Lung (tissue), 12 donors: Measurements from ENCODE around the gene NTN5. TPM values are rescaled to one million over a fixed set of nuclear protein-coding genes. Genes with fewer than 3 reads are reported as not detected.
"Not testable (repeated sequence)": the region's sequence is repeated elsewhere in the genome, so short reads cannot be mapped to it uniquely, and the experiment has no call there.

Source experiments
- ATAC-seq: fragments of 200-7000 bp; cut with Tn5 transposase; one replicate; pipeline ENCODE4 v1.9.1; 2020; ENCODE audit warnings: moderate number of reproducible peaks; ENCODE audit not compliant: insufficient read depth, low FRiP score
- DNase-seq, 3 donors: peaks; one replicate each; pipeline ENCODE4 v3.0.0-alpha.2; 2013 to 2017
- H3K27ac ChIP-seq, 2 donors: one replicate each; pipeline ENCODE4 v1.5.1; 2013; ENCODE audit warnings: mild to moderate bottlenecking in 2 of 2, moderate library complexity in 2 of 2, control low read depth in 1 of 2, inconsistent platforms in 1 of 2, low read depth in 1 of 2, low read length in 1 of 2
- H3K27me3 ChIP-seq, 3 donors: one replicate each; pipeline ENCODE4 v1.5.1; 2013; ENCODE audit warnings: low read length in 2 of 3; ENCODE audit not compliant: control insufficient read depth in 3 of 3, insufficient read depth in 3 of 3
- H3K36me3 ChIP-seq, 4 donors: one replicate each; pipeline ENCODE4 v1.5.1; 2013; ENCODE audit warnings: low read length in 4 of 4, mild to moderate bottlenecking in 1 of 4, moderate library complexity in 1 of 4; ENCODE audit not compliant: control insufficient read depth in 4 of 4, insufficient read depth in 4 of 4
- H3K4me1 ChIP-seq, 5 donors: one replicate each; pipeline ENCODE4 v1.5.1; 2013; ENCODE audit warnings: low read length in 5 of 5, mild to moderate bottlenecking in 2 of 5, moderate library complexity in 1 of 5; ENCODE audit not compliant: control insufficient read depth in 5 of 5, insufficient read depth in 5 of 5
- H3K4me3 ChIP-seq: one replicate; pipeline ENCODE4 v1.5.1; 2013; ENCODE audit warnings: mild to moderate bottlenecking, control low read depth, moderate library complexity
- H3K9ac ChIP-seq, 2 donors: one replicate each; pipeline ENCODE4 v1.5.1; 2013; ENCODE audit warnings: low read length in 2 of 2, control low read depth in 1 of 2; ENCODE audit not compliant: insufficient read depth in 1 of 2
- H3K9me3 ChIP-seq, 4 donors: one replicate each; pipeline ENCODE4 v1.5.1; 2013; ENCODE audit warnings: low read length in 3 of 4, mild to moderate bottlenecking in 1 of 4, moderate library complexity in 1 of 4; ENCODE audit not compliant: control insufficient read depth in 4 of 4, insufficient read depth in 3 of 4
- CTCF ChIP-seq: IDR thresholded peaks from 2 replicates; pipeline ENCODE4 v1.5.1; 2012; ENCODE audit warnings: mild to moderate bottlenecking; ENCODE audit errors: control extremely low read depth, extremely low read depth
- WGBS, 2 donors: extraction: QIAGEN DNeasy Blood & Tissue Kit; methylation state at CpG; one replicate each; pipeline ENCODE4 v1.1.7; 2013; 5-methylcytosine and 5-hydroxymethylcytosine counted together
- polyA plus RNA-seq, 2 donors: library from polyadenylated mRNA; stranded (reverse); fragments of 200-250 nt; gene quantifications; one replicate each; pipeline ENCODE4 v1.2.1, GENCODE V29; 2013
- total RNA-seq, 2 donors: library from RNA; depleted of rRNA in 1 of 2; stranded (reverse); fragments of >200 nt in 1 of 2; gene quantifications; one replicate each; pipeline ENCODE4 v1.2.1, GENCODE V29; 2014 to 2021
- donor health status: control.
- donor health status: control.
- donor health status: Bipolar disorder and iron deficiency.
- donor health status: healthy.
- donor health status: DM: yes; HTN: yes; CAD: no.

The NTN5 gene
- total and polyA plus RNA-seq, 4 donors: 0.11 to 0.28 (median 0.27) TPM

GRCh38 chr19:48698046-48698445 is 25.2 kb upstream of the NTN5 start:
- ATAC-seq: no peak
- no peak for TF ChIP-seq CTCF
- Histone ChIP-seq H3K36me3 (peaks cover 0 to 3% (median under 1%) of the 10 kb centered on the region in 4 donors), H3K27me3 (peaks cover 0 to 13% (median 13%) of the 10 kb centered on the region in 3 donors), H3K4me3 (no peak overlapping the region), H3K9ac (no peak overlapping the region), H3K9me3 (no peaks in the 10 kb centered on the region), H3K27ac (peak overlapping the region in 1 of 2 donors; percentile 37), H3K4me1 (peaks cover 0 to 11% (median 0%) of the 10 kb centered on the region in 5 donors)
- no peak for DNase-seq
- WGBS, 2 donors: 17 to 21% methylated on average over 4 of the region's 4 CpGs

- no peak for TF ChIP-seq CTCF
- Histone ChIP-seq H3K9ac (no peak overlapping the region), H3K27ac (peak overlapping the region in 1 of 2 donors; percentile 26), H3K4me3 (peak overlapping the region; percentile 6), H3K27me3 (peaks cover 0 to 13% (median 13%) of the 10 kb centered on the region in 3 donors), H3K4me1 (peaks cover 0 to 11% (median 0%) of the 10 kb centered on the region in 5 donors), H3K9me3 (no peaks in the 10 kb centered on the region), H3K36me3 (no peaks in the 10 kb centered on the region)
- peak in 1 of 3 donors; percentile 14 for DNase-seq
- 3 to 4% methylated on average over 34 of the region's 34 CpGs for WGBS, 2 donors
- ATAC-seq: no peak
These were observed 23.7 kb upstream of the NTN5 start for GRCh38 chr19:48696353-48697010.

- peaks cover 0 to 11% (median 0%) of the 10 kb centered on the region in 5 donors for H3K4me1 ChIP-seq
- no peaks in the 10 kb centered on the region for H3K36me3 ChIP-seq
- DNase-seq: no peak
- ATAC-seq: no peak
- H3K4me3 ChIP-seq: peak within 1 kb of the TSS; percentile 6
- peaks cover 0 to 13% (median 13%) of the 10 kb centered on the region in 3 donors for H3K27me3 ChIP-seq
- TF ChIP-seq CTCF: no peak
- WGBS, 2 donors: 43 to 50% methylated on average over 16 of the region's 16 CpGs
- no peak within 1 kb of the TSS for H3K9ac ChIP-seq
- no peaks in the 10 kb centered on the region for H3K9me3 ChIP-seq
- peak within 1 kb of the TSS in 1 of 2 donors; percentile 26 for H3K27ac ChIP-seq
These were observed 23.0 kb upstream of the NTN5 start, which contains the start of gene FUT2 for GRCh38 chr19:48695743-48696352. Gene FUT2 (plus strand): TSS chr19:48695971. CDS start chr19:48702957, 6,986 bp downstream.

GRCh38 chr19:48693629-48694028 is 20.8 kb upstream of the NTN5 start:
- not testable (repeated sequence) for H3K9me3 ChIP-seq

More at GRCh38 chr19:48693629-48694028, 20.8 kb upstream of the NTN5 start:
- peaks cover 0 to 13% (median 13%) of the 10 kb centered on the region in 3 donors for H3K27me3 ChIP-seq
- not testable (repeated sequence) for H3K9ac ChIP-seq, H3K36me3 ChIP-seq, H3K4me3 ChIP-seq, H3K27ac ChIP-seq, DNase-seq, ATAC-seq
- peaks cover 0 to 11% (median 0%) of the 10 kb centered on the region in 5 donors for H3K4me1 ChIP-seq
- WGBS, 2 donors: 83 to 93% methylated on average over 9 of the region's 9 CpGs
